Measurements from ENCODE around the gene FSTL4. TPM values are rescaled to one million over a fixed set of nuclear protein-coding genes. Genes with fewer than 3 reads are reported as not detected.

The FSTL4 gene
- total RNA-seq, 4 donors from 2014 or later: 0.27 to 1.6 (median 0.35) TPM; not detected in 1

DNA sequence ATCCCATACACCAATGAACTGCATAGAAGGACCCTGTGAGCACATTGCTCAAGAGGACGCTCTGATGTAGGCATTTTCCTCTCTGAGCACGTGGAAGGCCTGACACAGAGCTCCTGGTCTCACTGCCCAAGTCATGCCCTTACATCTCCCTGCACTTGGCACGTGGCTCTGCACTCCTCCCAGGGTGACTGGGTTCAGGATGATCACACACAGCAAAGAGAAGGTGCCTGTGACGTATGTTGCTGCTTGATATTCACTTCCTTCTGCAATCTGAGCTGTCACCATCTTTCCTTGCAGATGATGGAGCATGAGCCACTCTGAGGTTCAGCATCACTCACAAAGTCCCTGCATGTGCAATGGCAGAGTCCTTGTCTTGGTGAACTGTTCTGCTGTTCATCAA, 125.2 kb downstream of the FSTL4 start:
- H3K27me3 ChIP-seq: no peaks in the 10 kb centered on the region
- no peaks in the 10 kb centered on the region for H3K36me3 ChIP-seq
- no peaks in the 10 kb centered on the region for H3K4me1 ChIP-seq
- H3K4me3 ChIP-seq: no peak overlapping the region
- no peaks in the 10 kb centered on the region for H3K9me3 ChIP-seq
- TF ChIP-seq, protein P1, sequence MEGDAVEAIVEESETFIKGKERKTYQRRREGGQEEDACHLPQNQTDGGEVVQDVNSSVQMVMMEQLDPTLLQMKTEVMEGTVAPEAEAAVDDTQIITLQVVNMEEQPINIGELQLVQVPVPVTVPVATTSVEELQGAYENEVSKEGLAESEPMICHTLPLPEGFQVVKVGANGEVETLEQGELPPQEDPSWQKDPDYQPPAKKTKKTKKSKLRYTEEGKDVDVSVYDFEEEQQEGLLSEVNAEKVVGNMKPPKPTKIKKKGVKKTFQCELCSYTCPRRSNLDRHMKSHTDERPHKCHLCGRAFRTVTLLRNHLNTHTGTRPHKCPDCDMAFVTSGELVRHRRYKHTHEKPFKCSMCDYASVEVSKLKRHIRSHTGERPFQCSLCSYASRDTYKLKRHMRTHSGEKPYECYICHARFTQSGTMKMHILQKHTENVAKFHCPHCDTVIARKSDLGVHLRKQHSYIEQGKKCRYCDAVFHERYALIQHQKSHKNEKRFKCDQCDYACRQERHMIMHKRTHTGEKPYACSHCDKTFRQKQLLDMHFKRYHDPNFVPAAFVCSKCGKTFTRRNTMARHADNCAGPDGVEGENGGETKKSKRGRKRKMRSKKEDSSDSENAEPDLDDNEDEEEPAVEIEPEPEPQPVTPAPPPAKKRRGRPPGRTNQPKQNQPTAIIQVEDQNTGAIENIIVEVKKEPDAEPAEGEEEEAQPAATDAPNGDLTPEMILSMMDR (IDR thresholded peaks at IDR 0.05): no peak
- no peak for TF ChIP-seq POLR2A (IDR thresholded peaks at IDR 0.05)
- H3K27ac ChIP-seq: no peak overlapping the region
- no peak for DNase-seq

DNA sequence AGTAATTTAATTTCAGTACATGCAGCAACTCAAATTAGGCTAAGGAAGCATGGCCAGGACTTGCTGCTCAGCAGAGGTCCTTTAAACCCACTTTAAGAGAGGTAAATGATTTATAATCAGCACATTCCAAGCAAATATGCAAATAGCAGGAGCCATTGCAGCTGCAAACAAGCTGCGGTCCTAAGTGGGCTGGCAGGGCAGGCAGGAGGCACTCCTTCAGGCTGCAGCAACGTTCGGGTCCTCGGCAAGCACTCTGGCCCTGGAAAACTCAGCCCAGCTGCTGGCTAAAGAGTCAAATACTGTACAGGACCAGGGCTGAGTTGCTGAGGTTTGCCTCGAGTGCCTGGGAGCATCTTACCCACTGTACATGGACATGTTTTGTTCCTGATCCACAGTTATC, 126.9 kb downstream of the FSTL4 start:
- Histone ChIP-seq H3K9me3 (no peaks in the 10 kb centered on the region), H3K27ac (no peak overlapping the region), H3K36me3 (no peaks in the 10 kb centered on the region), H3K4me1 (no peaks in the 10 kb centered on the region), H3K27me3 (no peaks in the 10 kb centered on the region), H3K4me3 (no peak overlapping the region)
- DNase-seq: no peak
- TF ChIP-seq, protein P1 (IDR thresholded peaks at IDR 0.05): no peak
- TF ChIP-seq POLR2A (IDR thresholded peaks at IDR 0.05): no peak

DNA sequence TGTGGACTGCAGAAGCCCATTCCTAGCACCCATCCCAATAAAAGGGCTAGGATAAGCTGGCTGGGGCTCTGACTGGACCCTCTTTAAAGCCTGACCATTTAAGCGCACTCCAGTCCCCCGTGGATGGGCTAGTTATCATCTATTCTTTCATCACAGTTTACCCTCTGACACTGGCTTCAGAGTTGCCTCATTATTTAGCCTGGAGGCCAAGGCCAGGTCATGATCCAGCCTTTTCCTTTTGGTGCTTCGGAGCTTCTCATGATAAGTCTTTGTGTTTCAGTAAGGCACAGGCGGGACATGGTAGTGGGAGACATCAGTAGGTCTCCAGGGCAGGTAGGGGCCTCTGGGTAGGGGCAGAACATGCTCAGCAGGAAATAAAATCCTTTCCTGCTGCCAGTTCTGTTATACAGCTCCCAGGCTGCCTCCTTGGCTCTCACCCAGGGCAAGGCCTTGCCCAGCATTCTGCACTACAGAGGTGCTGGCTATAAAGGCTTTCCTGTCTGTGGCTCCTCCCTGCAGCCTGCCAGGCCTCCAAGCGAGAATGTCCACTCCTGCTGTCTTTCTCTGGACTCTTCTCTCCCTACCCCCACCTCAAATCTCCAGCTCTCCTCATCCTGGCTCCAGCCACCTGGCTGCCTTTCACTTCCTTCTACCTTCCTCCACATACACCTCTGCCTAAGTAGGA, 128.8 kb downstream of the FSTL4 start:
- Histone ChIP-seq H3K36me3 (no peaks in the 10 kb centered on the region), H3K9me3 (no peaks in the 10 kb centered on the region), H3K27ac (no peak overlapping the region), H3K27me3 (no peaks in the 10 kb centered on the region), H3K4me3 (no peak overlapping the region), H3K4me1 (no peaks in the 10 kb centered on the region)
- TF ChIP-seq, protein P1 (IDR thresholded peaks at IDR 0.05): no peak
- TF ChIP-seq POLR2A (IDR thresholded peaks at IDR 0.05): no peak
- DNase-seq: no peak

DNA sequence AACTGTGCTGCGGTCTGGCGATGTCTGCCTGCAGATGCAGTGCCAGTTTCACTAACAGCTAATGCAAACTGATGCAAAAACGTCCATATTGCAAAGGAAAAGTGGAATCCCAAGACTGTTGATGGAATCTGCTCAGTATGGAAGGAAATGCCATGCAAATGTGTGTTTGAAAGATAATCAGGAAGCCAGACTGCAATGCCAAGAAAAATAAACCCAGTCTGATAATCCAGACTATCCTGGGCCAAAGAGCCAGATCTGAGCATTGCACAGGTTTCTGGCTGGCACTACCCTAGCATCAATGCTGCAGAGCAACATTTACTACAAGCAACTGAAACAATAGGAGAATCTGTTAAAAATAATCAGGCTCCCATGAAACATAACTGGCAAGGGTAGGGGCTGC, 130.3 kb downstream of the FSTL4 start:
- no peak for TF ChIP-seq POLR2A (IDR thresholded peaks at IDR 0.05)
- TF ChIP-seq, protein P1 (IDR thresholded peaks at IDR 0.05): no peak
- no peak overlapping the region for H3K4me3 ChIP-seq
- H3K36me3 ChIP-seq: no peaks in the 10 kb centered on the region
- no peak for DNase-seq
- no peaks in the 10 kb centered on the region for H3K9me3 ChIP-seq
- no peak overlapping the region for H3K27ac ChIP-seq
- H3K27me3 ChIP-seq: no peaks in the 10 kb centered on the region
- no peaks in the 10 kb centered on the region for H3K4me1 ChIP-seq

DNA sequence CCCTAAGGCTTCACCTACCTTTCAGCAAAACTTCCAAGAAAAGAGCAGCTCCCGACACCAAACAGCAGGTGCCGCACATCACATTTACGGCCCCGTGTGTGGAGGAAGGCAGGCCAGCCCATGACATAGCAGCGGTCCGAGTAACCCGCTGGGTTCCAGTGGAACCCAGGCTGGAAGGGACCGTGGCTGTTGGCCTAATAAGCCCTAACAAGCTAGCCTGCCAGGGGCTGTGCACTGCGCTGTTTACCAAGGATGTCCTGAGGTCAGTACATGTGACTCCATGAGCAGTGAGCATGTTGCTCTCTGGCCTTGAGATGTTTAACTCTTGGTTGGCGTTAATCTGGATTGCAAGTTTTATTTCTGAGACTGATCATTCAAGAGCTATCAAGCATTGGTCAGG, 131.5 kb downstream of the FSTL4 start:
- no peak overlapping the region for H3K4me3 ChIP-seq
- no peak for DNase-seq
- no peaks in the 10 kb centered on the region for H3K4me1 ChIP-seq
- no peaks in the 10 kb centered on the region for H3K9me3 ChIP-seq
- no peaks in the 10 kb centered on the region for H3K27me3 ChIP-seq
- H3K36me3 ChIP-seq: no peaks in the 10 kb centered on the region
- no peak overlapping the region for H3K27ac ChIP-seq
- TF ChIP-seq, protein P1 (IDR thresholded peaks at IDR 0.05): no peak

DNA sequence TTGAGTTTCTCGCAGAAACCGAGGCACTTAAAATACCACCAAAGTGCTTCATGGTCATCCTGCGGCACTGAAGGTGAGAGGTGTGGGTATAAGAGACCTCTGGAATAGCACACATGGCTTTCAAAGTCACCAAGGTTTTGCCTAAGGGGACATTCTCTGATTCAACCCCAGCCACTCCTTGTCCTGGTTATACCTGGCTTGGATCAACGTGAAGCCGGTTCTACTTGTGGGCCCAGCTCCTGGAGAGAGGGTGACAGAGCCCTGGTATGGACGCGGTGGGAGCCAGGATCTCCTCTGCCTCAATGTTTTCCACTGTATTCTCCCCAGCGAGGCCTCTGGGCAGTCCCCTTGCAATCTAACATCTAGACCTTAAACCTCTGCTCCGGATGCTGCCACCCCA, 132.0 kb downstream of the FSTL4 start:
- H3K36me3 ChIP-seq: no peaks in the 10 kb centered on the region
- H3K4me1 ChIP-seq: no peaks in the 10 kb centered on the region
- H3K4me3 ChIP-seq: no peak overlapping the region
- H3K27me3 ChIP-seq: no peaks in the 10 kb centered on the region
- no peak for DNase-seq
- no peak overlapping the region for H3K27ac ChIP-seq
- H3K9me3 ChIP-seq: no peaks in the 10 kb centered on the region
- no peak for TF ChIP-seq POLR2A (IDR thresholded peaks at IDR 0.05)

Data from Peyer's patch (tissue), 4 donors.